ENCODE data around the gene RUNX1.

- TF ChIP-seq CTCF (conservative IDR thresholded peaks at IDR 0.05; ENCODE audit: low read depth, low read length): no peak
- TF ChIP-seq EZH2 (IDR thresholded peaks at IDR 0.05; ENCODE audit: low read length, unreplicated experiment): no peak
- no peak for TF ChIP-seq EZH2phosphoT487 (IDR thresholded peaks at IDR 0.05; ENCODE audit: borderline replicate concordance, low read length)
Observed at GRCh38 chr21:34825101-34825500, 224.0 kb downstream of the RUNX1 start.
